GM12873 (cell line): ENCODE data around the gene MEGF11.

ENCODE experiments used
- CTCF ChIP-seq: IDR thresholded peaks from 2 replicates; pipeline ENCODE4 v1.5.1; 2012; ENCODE audit warnings: low read depth, mild to moderate bottlenecking, moderate library complexity, low read length, control low read depth; ENCODE audit not compliant: insufficient read depth; ENCODE audit errors: missing control alignments

The MEGF11 gene

GRCh38 chr15:66147440-66147839 is 106.1 kb downstream of the MEGF11 start:
- TF ChIP-seq CTCF, result no peak

GRCh38 chr15:66145726-66146182 is 107.8 kb downstream of the MEGF11 start:
- no peak for TF ChIP-seq CTCF

- no peak for TF ChIP-seq CTCF
These were observed 108.4 kb downstream of the MEGF11 start for GRCh38 chr15:66144978-66145725.

DNA sequence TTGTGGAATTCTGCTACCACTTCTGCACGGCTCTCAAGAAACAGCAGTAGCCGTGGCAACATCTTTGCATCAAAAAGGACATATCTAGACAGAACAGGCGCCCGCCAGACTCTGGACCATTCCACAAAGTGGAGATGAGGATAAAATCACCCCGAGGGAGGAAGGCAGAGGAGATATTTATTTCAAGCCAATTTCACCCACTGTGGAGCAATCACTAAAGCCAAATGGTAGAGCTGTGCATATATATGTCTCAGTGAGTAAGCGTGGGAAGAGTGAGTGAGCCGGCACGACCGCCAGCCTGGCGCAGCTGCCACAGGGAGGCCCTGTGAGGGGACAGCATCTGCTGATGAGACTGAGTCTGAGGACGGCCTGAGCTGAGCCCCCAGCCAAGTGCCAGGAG is 111.3 kb downstream of the MEGF11 start:
- TF ChIP-seq CTCF, result no peak

GRCh38 chr15:66139591-66140207 is 113.9 kb downstream of the MEGF11 start:
- no peak for TF ChIP-seq CTCF

- no peak for TF ChIP-seq CTCF
These were observed 114.5 kb downstream of the MEGF11 start for GRCh38 chr15:66138892-66139590.
